ES-I3 (cell line): ENCODE results near the gene CTNNBL1.

Source experiments
- H3K36me3 ChIP-seq: 2 replicates; pipeline ENCODE4 v1.6.1; 2013; ENCODE audit warnings: mild to moderate bottlenecking, low read length, control low read depth, moderate library complexity; ENCODE audit not compliant: insufficient read depth
- H3K4me1 ChIP-seq: 2 replicates; pipeline ENCODE4 v1.6.1; 2013; ENCODE audit warnings: mild to moderate bottlenecking, control low read depth, low read length; ENCODE audit not compliant: insufficient read depth
- H3K9ac ChIP-seq: 2 replicates; pipeline ENCODE4 v1.6.1; 2013; ENCODE audit warnings: low read depth, mild to moderate bottlenecking, low read length, moderate library complexity
- H3K9me3 ChIP-seq: 2 replicates; pipeline ENCODE4 v1.6.1; 2013; ENCODE audit warnings: mild to moderate bottlenecking, low read length, moderate library complexity; ENCODE audit not compliant: control insufficient read depth, insufficient read depth

The CTNNBL1 gene

DNA sequence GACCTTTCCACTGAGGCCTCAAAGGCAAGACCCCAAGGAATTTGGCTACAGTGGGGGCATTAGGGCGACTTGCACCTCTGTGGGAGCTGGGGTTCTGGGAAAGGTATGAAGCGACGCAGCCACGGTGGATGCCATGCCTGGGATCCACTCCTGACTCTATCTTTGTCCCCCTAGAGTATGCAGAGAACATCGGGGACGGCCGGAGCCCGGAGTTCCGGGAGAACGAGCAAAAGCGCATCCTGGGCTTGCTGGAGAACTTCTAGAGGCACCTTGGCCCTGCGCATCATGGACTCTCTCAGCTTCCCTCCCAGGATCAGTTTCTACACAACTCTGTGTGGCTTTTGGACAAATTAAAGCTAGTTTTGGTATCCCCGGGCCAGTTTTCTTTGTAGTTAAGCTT, 177.9 kb downstream of the CTNNBL1 start:
- no peaks in the 10 kb centered on the region for H3K9me3 ChIP-seq

GRCh38 chr20:37872161-37872560, 178.3 kb downstream of the CTNNBL1 start:
- H3K9me3 ChIP-seq: no peaks in the 10 kb centered on the region
- peaks cover 14% of the 10 kb centered on the region for H3K4me1 ChIP-seq
- H3K36me3 ChIP-seq: no peaks in the 10 kb centered on the region; the same call in 1 of the 2 replicates
- no peak overlapping the region for H3K9ac ChIP-seq

More for the DNA sequence above, 177.9 kb downstream of the CTNNBL1 start:
- H3K4me1 ChIP-seq: peaks cover 14% of the 10 kb centered on the region
- no peaks in the 10 kb centered on the region; the same call in 1 of the 2 replicates for H3K36me3 ChIP-seq
- no peak overlapping the region for H3K9ac ChIP-seq

DNA sequence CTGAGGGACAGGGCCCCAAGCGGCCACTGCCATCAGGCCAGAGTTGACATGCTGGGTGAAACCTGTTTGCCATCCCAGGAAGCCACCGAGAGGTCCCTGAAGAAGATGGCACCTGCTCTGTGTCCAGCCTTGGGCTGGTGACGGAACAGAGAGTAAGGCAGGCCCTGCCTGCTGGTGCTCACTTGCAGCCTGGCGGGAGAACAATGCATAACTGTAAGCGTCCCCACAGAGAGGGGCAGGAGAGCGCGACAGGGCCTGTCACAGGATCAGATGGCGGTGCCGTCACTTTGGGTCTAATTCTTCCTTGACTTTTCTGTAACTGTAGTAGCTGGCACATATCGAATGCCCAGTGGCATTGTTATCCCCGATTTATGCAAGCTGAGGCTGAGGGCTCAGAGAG, 180.1 kb downstream of the CTNNBL1 start:
- Histone ChIP-seq H3K36me3 (no peaks in the 10 kb centered on the region; the same call in 1 of the 2 replicates), H3K9me3 (no peaks in the 10 kb centered on the region)

DNA sequence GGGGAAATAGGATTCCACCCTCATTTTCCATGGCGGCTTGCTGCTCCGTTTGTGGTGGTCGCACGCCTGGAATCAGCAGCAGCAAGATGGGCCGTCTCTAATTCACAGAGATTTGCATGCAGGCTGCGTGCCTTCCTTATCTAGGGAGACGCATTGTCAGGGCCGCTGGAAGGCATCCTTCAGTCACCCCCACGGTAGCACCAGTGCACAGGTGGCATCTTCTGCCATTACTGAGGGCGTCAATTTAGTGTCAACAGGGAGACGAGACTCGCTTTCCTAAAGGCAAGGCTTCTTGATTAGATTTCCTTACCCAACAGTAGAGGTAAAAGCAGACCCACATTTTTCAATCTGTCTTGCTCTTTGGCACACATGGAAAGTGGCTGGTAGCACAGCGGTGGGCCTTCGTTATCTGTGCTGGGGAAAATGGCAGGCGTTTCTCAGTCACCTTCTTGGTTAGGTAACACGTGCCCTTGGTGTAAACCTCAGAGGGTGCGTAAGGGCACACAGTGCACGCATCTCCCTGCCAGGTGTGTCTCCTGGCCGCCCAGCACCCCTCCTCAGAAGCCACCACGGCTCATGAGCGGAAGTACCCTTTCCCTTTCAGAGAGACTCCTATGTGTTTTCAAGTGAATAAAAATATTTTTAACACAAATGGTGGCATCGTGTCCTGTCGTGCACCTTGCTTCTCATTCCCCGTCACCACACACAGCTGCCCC, 181.8 kb downstream of the CTNNBL1 start:
- Histone ChIP-seq H3K4me1 (no peaks in the 10 kb centered on the region), H3K9ac (no peak overlapping the region), H3K9me3 (no peaks in the 10 kb centered on the region), H3K36me3 (no peaks in the 10 kb centered on the region; the same call in 1 of the 2 replicates)

More for the DNA sequence above, 180.1 kb downstream of the CTNNBL1 start:
- Histone ChIP-seq H3K4me1 (peaks cover 8% of the 10 kb centered on the region), H3K9ac (no peak overlapping the region)

GRCh38 chr20:37876863-37877262, 183.0 kb downstream of the CTNNBL1 start:
- Histone ChIP-seq H3K9ac (no peak overlapping the region), H3K36me3 (no peaks in the 10 kb centered on the region), H3K4me1 (no peaks in the 10 kb centered on the region), H3K9me3 (no peaks in the 10 kb centered on the region)

GRCh38 chr20:37877832-37878772, 184.3 kb downstream of the CTNNBL1 start:
- Histone ChIP-seq H3K4me1 (no peaks in the 10 kb centered on the region), H3K36me3 (no peaks in the 10 kb centered on the region), H3K9ac (no peak overlapping the region), H3K9me3 (no peaks in the 10 kb centered on the region)

DNA sequence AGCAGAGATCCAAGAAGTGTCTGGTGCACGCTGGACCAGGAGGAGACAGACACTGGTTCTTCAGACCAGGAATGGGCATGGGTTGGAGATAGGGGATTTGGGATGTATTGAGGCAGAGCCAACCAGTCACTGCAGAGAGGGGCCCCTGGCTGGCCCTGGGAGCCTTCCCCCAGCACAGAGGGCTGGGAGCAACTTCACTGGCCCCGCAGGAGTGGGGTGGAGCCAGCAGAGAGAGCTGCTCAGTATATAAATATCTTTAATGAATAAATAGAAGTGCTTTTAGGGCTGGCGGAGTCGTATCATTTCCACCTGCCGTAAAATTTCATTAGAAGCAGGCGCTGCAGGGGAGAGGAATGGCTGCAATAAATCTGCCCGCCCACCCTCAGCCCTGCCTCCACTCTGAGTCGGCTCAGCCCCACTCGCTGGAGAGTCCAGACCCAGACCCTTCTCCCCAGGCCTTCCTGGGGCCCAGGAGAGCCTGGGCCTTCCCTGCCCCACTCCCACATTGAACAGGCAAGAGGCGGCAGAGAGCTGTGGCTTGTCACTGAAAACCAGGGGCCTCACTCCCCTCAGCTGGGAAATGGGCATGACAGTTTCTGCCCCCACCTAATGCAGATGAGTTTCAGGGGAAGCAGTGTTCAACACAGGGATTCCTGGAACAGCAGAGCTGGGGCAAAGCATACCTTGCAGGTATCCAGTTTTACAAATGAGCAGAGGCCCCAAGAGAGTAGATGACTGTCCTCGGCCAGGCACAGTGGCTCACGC, 185.2 kb downstream of the CTNNBL1 start:
- Histone ChIP-seq H3K9ac (no peak overlapping the region), H3K9me3 (no peaks in the 10 kb centered on the region), H3K4me1 (no peaks in the 10 kb centered on the region), H3K36me3 (no peaks in the 10 kb centered on the region)

DNA sequence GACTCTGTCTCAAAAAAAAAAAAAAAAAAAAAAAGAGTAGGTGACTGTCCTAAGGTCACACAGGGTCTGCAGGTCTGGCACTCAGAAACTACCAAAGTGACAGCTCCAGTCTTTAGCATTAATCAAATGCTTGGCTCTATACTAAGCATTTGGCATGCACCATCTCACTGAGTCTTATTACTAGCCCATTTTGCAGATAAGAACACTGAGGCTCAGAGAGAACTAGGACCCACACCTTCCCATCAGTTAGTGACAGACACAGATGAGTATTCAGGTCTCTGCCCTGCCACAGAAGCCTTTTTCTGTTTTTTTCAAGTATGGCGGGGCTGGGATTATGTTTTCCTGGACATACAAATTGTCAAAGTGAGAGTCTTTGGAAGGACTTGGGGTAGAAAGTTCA, 186.0 kb downstream of the CTNNBL1 start:
- H3K9ac ChIP-seq: no peak overlapping the region
- no peaks in the 10 kb centered on the region for H3K4me1 ChIP-seq
- H3K36me3 ChIP-seq: no peaks in the 10 kb centered on the region
- H3K9me3 ChIP-seq: no peaks in the 10 kb centered on the region

GRCh38 chr20:37880726-37881591, 187.1 kb downstream of the CTNNBL1 start:
- H3K4me1 ChIP-seq: no peaks in the 10 kb centered on the region
- H3K36me3 ChIP-seq: no peaks in the 10 kb centered on the region
- H3K9me3 ChIP-seq: no peaks in the 10 kb centered on the region
- no peak overlapping the region for H3K9ac ChIP-seq

DNA sequence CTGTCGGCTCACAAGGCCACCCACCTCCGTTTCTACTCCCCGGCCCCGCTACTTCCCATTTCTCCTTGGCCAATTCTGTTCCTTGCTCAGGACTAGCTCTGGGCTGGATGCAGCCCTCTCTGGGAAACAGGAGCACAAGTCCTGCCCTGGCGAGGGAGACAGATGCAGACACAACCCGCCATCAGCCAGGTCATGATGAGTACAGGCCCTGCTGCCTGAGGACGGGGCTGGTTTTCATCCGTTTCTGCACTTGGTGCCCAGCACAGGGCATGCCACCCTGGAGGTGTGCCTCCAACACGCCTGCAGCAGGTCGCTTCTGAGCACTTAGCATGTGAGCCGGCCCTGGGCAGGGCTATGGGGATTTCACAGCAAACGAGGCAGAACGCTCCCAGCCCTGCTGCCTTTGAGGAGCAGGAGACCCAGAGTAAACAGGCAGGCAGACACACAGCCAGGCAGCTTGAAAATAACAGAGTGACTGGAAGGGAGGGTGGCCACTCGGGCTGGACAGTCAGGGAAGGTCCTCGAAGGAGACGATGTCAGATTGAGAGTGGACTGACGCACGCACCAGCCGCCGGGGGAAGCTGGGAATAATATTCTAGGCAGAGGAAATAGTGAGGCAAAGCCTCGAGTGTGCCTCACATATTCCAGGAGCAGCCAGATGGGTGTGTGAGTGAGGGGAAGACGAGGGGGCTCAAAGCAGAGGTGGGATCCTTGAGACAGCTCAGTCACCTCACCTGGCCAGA, 187.9 kb downstream of the CTNNBL1 start:
- Histone ChIP-seq H3K36me3 (no peaks in the 10 kb centered on the region), H3K9me3 (no peaks in the 10 kb centered on the region), H3K4me1 (no peaks in the 10 kb centered on the region), H3K9ac (no peak overlapping the region)

- H3K9ac ChIP-seq: no peak overlapping the region
- no peaks in the 10 kb centered on the region for H3K36me3 ChIP-seq
- no peaks in the 10 kb centered on the region for H3K4me1 ChIP-seq
- H3K9me3 ChIP-seq: no peaks in the 10 kb centered on the region
Observed at GRCh38 chr20:37882961-37883712, 189.3 kb downstream of the CTNNBL1 start.

GRCh38 chr20:37885042-37885441, 191.2 kb downstream of the CTNNBL1 start:
- no peaks in the 10 kb centered on the region for H3K9me3 ChIP-seq
- no peaks in the 10 kb centered on the region for H3K4me1 ChIP-seq
- H3K36me3 ChIP-seq: no peaks in the 10 kb centered on the region
- H3K9ac ChIP-seq: no peak overlapping the region
